ENCODE results near the gene ABCF1. TPM values are rescaled to one million over a fixed set of nuclear protein-coding genes. Genes with fewer than 3 reads are reported as not detected.

ABCF1 gene
- total and polyA plus RNA-seq, 9 of the 15 experiments (the other 6 are each of a cell fraction or from before 2014, with no cell fraction given): 41.6 to 193 (median 102) TPM

DNA sequence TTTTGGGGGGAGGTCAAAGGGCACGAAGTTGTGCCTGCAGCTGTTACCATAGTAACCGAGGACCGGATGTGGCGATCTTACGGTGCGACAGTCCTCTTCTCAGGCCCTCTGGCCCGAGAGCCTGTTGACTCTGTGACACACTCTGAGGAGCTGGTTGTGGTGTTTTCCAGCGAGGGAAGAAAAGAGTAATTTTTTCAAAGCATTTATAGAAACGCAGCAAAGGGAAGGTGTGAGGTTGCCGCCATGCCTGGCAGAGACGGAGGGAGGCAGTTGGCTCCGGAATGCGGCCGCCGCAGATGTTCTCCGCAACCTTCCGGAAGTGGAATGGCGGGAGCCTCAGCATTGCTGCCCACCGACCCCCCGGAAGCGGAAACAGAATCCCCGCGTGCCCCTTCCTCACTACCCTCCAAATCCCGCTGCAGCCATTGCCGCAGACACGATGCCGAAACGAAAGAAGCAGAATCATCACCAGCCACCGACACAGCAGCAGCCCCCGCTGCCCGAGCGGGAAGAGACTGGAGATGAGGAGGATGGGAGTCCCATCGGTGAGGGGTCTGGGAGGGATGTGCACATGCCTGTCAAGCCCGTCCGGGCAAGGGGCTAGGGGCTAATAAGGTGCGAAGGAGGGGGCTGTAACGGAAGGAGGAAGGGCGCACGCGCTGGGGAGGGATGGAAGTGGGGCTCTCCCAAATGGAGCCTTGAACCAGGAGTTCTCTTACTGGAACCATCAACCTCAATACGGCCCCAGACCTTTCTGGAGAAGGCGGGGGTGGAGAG lies 14.1 kb upstream of the ABCF1 start, which contains the start of gene PRR3 (continued):
- TF ChIP-seq DDX20 (tag; IDR thresholded peaks at IDR 0.05; ENCODE audit: low read depth): no peak
- TF ChIP-seq, protein P1, sequence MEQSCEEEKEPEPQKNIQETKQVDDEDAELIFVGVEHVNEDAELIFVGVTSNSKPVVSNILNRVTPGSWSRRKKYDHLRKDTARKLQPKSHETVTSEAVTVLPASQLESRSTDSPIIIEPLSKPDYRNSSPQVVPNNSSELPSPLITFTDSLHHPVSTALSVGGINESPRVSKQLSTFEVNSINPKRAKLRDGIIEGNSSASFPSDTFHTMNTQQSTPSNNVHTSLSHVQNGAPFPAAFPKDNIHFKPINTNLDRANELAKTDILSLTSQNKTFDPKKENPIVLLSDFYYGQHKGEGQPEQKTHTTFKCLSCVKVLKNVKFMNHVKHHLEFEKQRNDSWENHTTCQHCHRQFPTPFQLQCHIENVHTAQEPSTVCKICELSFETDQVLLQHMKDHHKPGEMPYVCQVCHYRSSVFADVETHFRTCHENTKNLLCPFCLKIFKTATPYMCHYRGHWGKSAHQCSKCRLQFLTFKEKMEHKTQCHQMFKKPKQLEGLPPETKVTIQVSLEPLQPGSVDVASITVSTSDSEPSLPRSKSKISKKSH (CRISPR knock-in tag; IDR thresholded peaks at IDR 0.05): no peak
- no peak for TF ChIP-seq ZKSCAN8 (CRISPR knock-in tag; IDR thresholded peaks at IDR 0.05)
- TF ChIP-seq RBBP5 (IDR thresholded peaks at IDR 0.05; ENCODE audit: borderline replicate concordance, insufficient read depth, low read length, poor library complexity, severe bottlenecking): peak; percentile 95
- no peak for TF ChIP-seq GATAD2B (IDR thresholded peaks at IDR 0.05; ENCODE audit: borderline replicate concordance)
- TF ChIP-seq, protein P2, sequence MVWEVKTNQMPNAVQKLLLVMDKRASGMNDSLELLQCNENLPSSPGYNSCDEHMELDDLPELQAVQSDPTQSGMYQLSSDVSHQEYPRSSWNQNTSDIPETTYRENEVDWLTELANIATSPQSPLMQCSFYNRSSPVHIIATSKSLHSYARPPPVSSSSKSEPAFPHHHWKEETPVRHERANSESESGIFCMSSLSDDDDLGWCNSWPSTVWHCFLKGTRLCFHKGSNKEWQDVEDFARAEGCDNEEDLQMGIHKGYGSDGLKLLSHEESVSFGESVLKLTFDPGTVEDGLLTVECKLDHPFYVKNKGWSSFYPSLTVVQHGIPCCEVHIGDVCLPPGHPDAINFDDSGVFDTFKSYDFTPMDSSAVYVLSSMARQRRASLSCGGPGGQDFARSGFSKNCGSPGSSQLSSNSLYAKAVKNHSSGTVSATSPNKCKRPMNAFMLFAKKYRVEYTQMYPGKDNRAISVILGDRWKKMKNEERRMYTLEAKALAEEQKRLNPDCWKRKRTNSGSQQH (CRISPR knock-in tag; IDR thresholded peaks at IDR 0.05): no peak; the same call in 1 of the 2 replicates
- TF ChIP-seq, protein P3, sequence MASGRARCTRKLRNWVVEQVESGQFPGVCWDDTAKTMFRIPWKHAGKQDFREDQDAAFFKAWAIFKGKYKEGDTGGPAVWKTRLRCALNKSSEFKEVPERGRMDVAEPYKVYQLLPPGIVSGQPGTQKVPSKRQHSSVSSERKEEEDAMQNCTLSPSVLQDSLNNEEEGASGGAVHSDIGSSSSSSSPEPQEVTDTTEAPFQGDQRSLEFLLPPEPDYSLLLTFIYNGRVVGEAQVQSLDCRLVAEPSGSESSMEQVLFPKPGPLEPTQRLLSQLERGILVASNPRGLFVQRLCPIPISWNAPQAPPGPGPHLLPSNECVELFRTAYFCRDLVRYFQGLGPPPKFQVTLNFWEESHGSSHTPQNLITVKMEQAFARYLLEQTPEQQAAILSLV (tag; IDR thresholded peaks at IDR 0.05): no peak
- no peak for TF ChIP-seq CHD4 (IDR thresholded peaks at IDR 0.05; ENCODE audit: insufficient read depth, insufficient replicate concordance, low read depth, low read length, poor library complexity, severe bottlenecking)
- TF ChIP-seq KLF16 (IDR thresholded peaks at IDR 0.05): no peak
- no peak for TF ChIP-seq ILF3 (IDR thresholded peaks at IDR 0.05; ENCODE audit: borderline replicate concordance)
- peak; percentile 75 for TF ChIP-seq E2F3 (CRISPR knock-in tag; IDR thresholded peaks at IDR 0.05)
- TF ChIP-seq HNRNPK (IDR thresholded peaks at IDR 0.05; ENCODE audit: low read depth, low read length, poor library complexity, severe bottlenecking): no peak
- TF ChIP-seq PRMT5 (CRISPR knock-in tag; IDR thresholded peaks at IDR 0.05): no peak; the same call in 1 of the 2 replicates
- TF ChIP-seq HNRNPH1 (optimal IDR thresholded peaks at IDR 0.05; ENCODE audit: low read depth, low read length): no peak
- no peak for TF ChIP-seq CEBPG (CRISPR knock-in tag; IDR thresholded peaks at IDR 0.05)
- no peak for TF ChIP-seq CEBPG (tag; conservative IDR thresholded peaks at IDR 0.05 in 1 of 2, IDR thresholded peaks at IDR 0.05 in 1 of 2)
- no peak for TF ChIP-seq ZNF165 (CRISPR knock-in tag; IDR thresholded peaks at IDR 0.05; ENCODE audit: borderline replicate concordance)
- TF ChIP-seq CBFA2T2 (conservative IDR thresholded peaks at IDR 0.05): no peak
- peak; percentile 58; the same call in 1 of the 2 replicates for TF ChIP-seq ARID1B (IDR thresholded peaks at IDR 0.05)
- no peak for TF ChIP-seq SMARCB1 (IDR thresholded peaks at IDR 0.05; ENCODE audit: insufficient read length, low read depth)
- no peak for TF ChIP-seq MBD2 (IDR thresholded peaks at IDR 0.05; ENCODE audit: borderline replicate concordance, low read depth)
- peak; percentile 89 for TF ChIP-seq BRD9 (IDR thresholded peaks at IDR 0.05; ENCODE audit: low read depth, partially characterized antibody)
- no peak for TF ChIP-seq ZNF23 (CRISPR knock-in tag; IDR thresholded peaks at IDR 0.05)
- no peak for TF ChIP-seq ZNF444 (CRISPR knock-in tag; IDR thresholded peaks at IDR 0.05)
- peak; percentile 93 for TF ChIP-seq NCOA1 (IDR thresholded peaks at IDR 0.05; ENCODE audit: low read depth)
- TF ChIP-seq ZNF668 (CRISPR knock-in tag; IDR thresholded peaks at IDR 0.05): 0 out of 2 replicates have a peak, but pooled peaks have one; percentile 60

All from K562 (cell line).